ENCODE data around the gene ZFP92.

The ZFP92 gene

GRCh38 chrX:153433161-153433680 lies 21.9 kb downstream of the ZFP92 start:
- DNase-seq (ENCODE audit: insufficient read length, low spot score): no peak
- no peak for TF ChIP-seq CTCF (IDR thresholded peaks at IDR 0.05; ENCODE audit: insufficient read depth, missing control alignments)
- no peak for FAIRE-seq

- no peak for TF ChIP-seq CTCF (IDR thresholded peaks at IDR 0.05; ENCODE audit: insufficient read depth, missing control alignments)
- FAIRE-seq (no peak), DNase-seq (ENCODE audit: insufficient read length, low spot score) (no peak)
These were observed 22.6 kb downstream of the ZFP92 start for GRCh38 chrX:153433781-153434285.

GRCh38 chrX:153434801-153435200 lies 23.5 kb downstream of the ZFP92 start:
- TF ChIP-seq CTCF (IDR thresholded peaks at IDR 0.05; ENCODE audit: insufficient read depth, missing control alignments): no peak
- no peak for FAIRE-seq
- DNase-seq (ENCODE audit: insufficient read length, low spot score): no peak

- no peak for TF ChIP-seq CTCF (IDR thresholded peaks at IDR 0.05; ENCODE audit: insufficient read depth, missing control alignments)
- FAIRE-seq: no peak
- DNase-seq (ENCODE audit: insufficient read length, low spot score): no peak
These were observed 24.6 kb downstream of the ZFP92 start for GRCh38 chrX:153435845-153436244.

GRCh38 chrX:153438532-153438931 lies 27.3 kb downstream of the ZFP92 start:
- DNase-seq (ENCODE audit: insufficient read length, low spot score) (no peak), FAIRE-seq (no peak)
- TF ChIP-seq CTCF (IDR thresholded peaks at IDR 0.05; ENCODE audit: insufficient read depth, missing control alignments): peak; percentile 11

GRCh38 chrX:153439977-153440376 lies 28.7 kb downstream of the ZFP92 start:
- DNase-seq (ENCODE audit: insufficient read length, low spot score): no peak
- no peak for TF ChIP-seq CTCF (IDR thresholded peaks at IDR 0.05; ENCODE audit: insufficient read depth, missing control alignments)
- FAIRE-seq: no peak

- no peak for DNase-seq (ENCODE audit: insufficient read length, low spot score)
- no peak for FAIRE-seq
- TF ChIP-seq CTCF (IDR thresholded peaks at IDR 0.05; ENCODE audit: insufficient read depth, missing control alignments): no peak
These were observed 29.4 kb downstream of the ZFP92 start for GRCh38 chrX:153440556-153441135.
